ENCODE data around the gene AVP. TPM values are rescaled to one million over a fixed set of nuclear protein-coding genes. Genes with fewer than 3 reads are reported as not detected.

AVP gene
- total RNA-seq, result not detected in 2 replicates

GRCh38 chr20:3084283-3084985, at the start of gene AVP:
Gene AVP (minus strand): TSS chr20:3084724. CDS start chr20:3084674, 50 bp downstream.

GRCh38 chr20:3071610-3072529, 12.7 kb downstream of the AVP start, which contains the start of gene OXT:
Gene OXT (plus strand): TSS chr20:3071620. CDS start chr20:3071656, 36 bp downstream.

GRCh38 chr20:3045816-3046676, 38.5 kb downstream of the AVP start, which contains the start of gene MRPS26:
Gene MRPS26 (plus strand): TSS chr20:3046052. CDS start chr20:3046069, 17 bp downstream.

GRCh38 chr20:3043322-3043721, 41.2 kb downstream of the AVP start, which contains the start of gene GNRH2:
Gene GNRH2 (plus strand): TSS chr20:3043622. CDS start chr20:3044415, 793 bp downstream.

Other genes starting within 250 kb of the AVP start
- 41.4 and 45.3 TPM in 2 replicates for gene PCED1A, start 244.1 kb downstream of the AVP start, total RNA-seq
- 25.5 and 45.9 TPM in 2 replicates for gene VPS16, start 244.0 kb downstream of the AVP start, total RNA-seq
- 32.8 and 37.6 TPM in 2 replicates for gene PTPRA, start 211.2 kb downstream of the AVP start, total RNA-seq
- gene GNRH2, start 41.1 kb downstream of the AVP start, total RNA-seq, result not detected in 2 replicates
- 43.1 and 59.0 TPM in 2 replicates for gene MRPS26, start 38.7 kb downstream of the AVP start, total RNA-seq
- gene OXT, start 13.1 kb downstream of the AVP start, total RNA-seq, result not detected in 2 replicates
- gene FASTKD5, start 75.1 kb upstream of the AVP start, total RNA-seq, result 5.5 and 13.9 TPM in 2 replicates
- gene UBOX5, start 75.1 kb upstream of the AVP start, total RNA-seq, result 4.0 and 4.6 TPM in 2 replicates
- 5.1 and 5.7 TPM in 2 replicates for gene LZTS3, start 88.8 kb upstream of the AVP start, total RNA-seq
- gene DDRGK1, start 120.0 kb upstream of the AVP start, total RNA-seq, result 44.4 and 54.8 TPM in 2 replicates
- 39.9 and 44.3 TPM in 2 replicates for gene ITPA, start 124.8 kb upstream of the AVP start, total RNA-seq
- 1.4 TPM in 2 replicates for gene SLC4A11, start 154.5 kb upstream of the AVP start, total RNA-seq

Data from pericardium fibroblast (primary cell).